WTC11 (cell line): Measurements from ENCODE around the gene UGT2A1. TPM values are rescaled to one million over a fixed set of nuclear protein-coding genes. Genes with fewer than 3 reads are reported as not detected.

Experiments
- ATAC-seq: fragments of 200-7000 bp; cut with Tn5 transposase; 2 replicates; pipeline ENCODE4 v1.10.0; 2021; ENCODE audit warnings: mild to moderate bottlenecking, moderate library complexity
- Bru-seq: library from RNA; stranded (reverse); fragments of 400-500 nt; gene quantifications from one replicate; lab custom pipeline; 2021; lab: Mats Ljungman, UMichigan
- CTCF ChIA-PET: fragments of 300-600 bp; sonication (Branson Sonifier 250); formaldehyde crosslinking; loops from one replicate; lab custom pipeline; 2021; ENCODE audit warnings: antibody characterized with exemption; lab: Charles Lee
- POLR2A ChIA-PET: fragments of 350-600 bp; sonication (Branson Sonifier 250); formaldehyde crosslinking; loops from one replicate; lab custom pipeline; 2021; ENCODE audit warnings: antibody characterized with exemption; lab: Charles Lee
- DNase-seq: peaks from one replicate; pipeline ENCODE4 v3.0.0; 2021; ENCODE audit warnings: low spot score
- H3K27ac Mint-ChIP-seq: 2 replicates; pipeline ENCODE4 v1.8.0; 2021; ENCODE audit warnings: mixed read lengths
- H3K27me3 Mint-ChIP-seq: 2 replicates; pipeline ENCODE4 v1.8.0; 2021; ENCODE audit warnings: low read depth, mild to moderate bottlenecking, moderate library complexity, mixed read lengths
- H3K36me3 Mint-ChIP-seq: 2 replicates; pipeline ENCODE4 v1.8.0; 2021; ENCODE audit warnings: mixed read lengths
- H3K4me1 Mint-ChIP-seq: 2 replicates; pipeline ENCODE4 v1.8.0; 2022; ENCODE audit warnings: mixed read lengths
- H3K4me3 Mint-ChIP-seq: 2 replicates; pipeline ENCODE4 v1.8.0; 2021; ENCODE audit warnings: mild to moderate bottlenecking, moderate library complexity, mixed read lengths
- H3K9me3 Mint-ChIP-seq: 2 replicates; pipeline ENCODE4 v1.8.0; 2021; ENCODE audit warnings: mixed read lengths
- ATF1 ChIP-seq: sonication (generic); formaldehyde crosslinking; IDR thresholded peaks from 2 replicates; pipeline ENCODE4 v1.8.1; 2023; ENCODE audit warnings: mild to moderate bottlenecking, moderate library complexity, missing genetic modification reagents
- ELF4 ChIP-seq: sonication (generic); formaldehyde crosslinking; IDR thresholded peaks from 2 replicates; pipeline ENCODE4 v1.8.1; 2022; ENCODE audit warnings: low read depth, mild to moderate bottlenecking, moderate library complexity, missing genetic modification reagents
- ESRRA ChIP-seq: sonication (generic); formaldehyde crosslinking; IDR thresholded peaks from 2 replicates; pipeline ENCODE4 v1.8.1; 2022; ENCODE audit warnings: mild to moderate bottlenecking, missing genetic modification reagents, borderline replicate concordance
- FOXP1 ChIP-seq: sonication (generic); formaldehyde crosslinking; IDR thresholded peaks from 2 replicates; pipeline ENCODE4 v1.8.0; 2022; ENCODE audit warnings: missing genetic modification reagents, mild to moderate bottlenecking, moderate library complexity, borderline replicate concordance
- GABPB1 ChIP-seq: sonication (generic); formaldehyde crosslinking; IDR thresholded peaks from 2 replicates; pipeline ENCODE4 v1.8.1; 2023; ENCODE audit warnings: mild to moderate bottlenecking, missing genetic modification reagents
- GRHL2 ChIP-seq: fragments of 250-450 bp; sonication (Bioruptor Pico); IDR thresholded peaks from 2 replicates; pipeline ENCODE4 v1.8.0; 2022; ENCODE audit warnings: mild to moderate bottlenecking, moderate library complexity; ENCODE audit not compliant: insufficient replicate concordance, severe bottlenecking
- HMGXB4 ChIP-seq: sonication (generic); formaldehyde crosslinking; IDR thresholded peaks from 2 replicates; pipeline ENCODE4 v1.8.1; 2023; ENCODE audit warnings: mild to moderate bottlenecking, moderate library complexity, missing genetic modification reagents
- JAZF1 ChIP-seq: fragments of 250-450 bp; sonication (Bioruptor Pico); IDR thresholded peaks from 2 replicates; pipeline ENCODE4 v1.9.0; 2021; ENCODE audit warnings: moderate library complexity, mild to moderate bottlenecking, inconsistent platforms
- JUN ChIP-seq: sonication (generic); formaldehyde crosslinking; IDR thresholded peaks from 2 replicates; pipeline ENCODE4 v1.8.0; 2023; ENCODE audit warnings: mild to moderate bottlenecking, missing genetic modification reagents
- NR1H2 ChIP-seq: sonication (generic); formaldehyde crosslinking; IDR thresholded peaks from 2 replicates; pipeline ENCODE4 v1.9.0; 2021; ENCODE audit warnings: mild to moderate bottlenecking, moderate library complexity, missing genetic modification reagents
- NR3C1 ChIP-seq: sonication (generic); formaldehyde crosslinking; conservative IDR thresholded peaks from 2 replicates; pipeline ENCODE4 v1.8.1; 2023; ENCODE audit warnings: low read depth, mild to moderate bottlenecking, missing genetic modification reagents
- RELA ChIP-seq: sonication (generic); formaldehyde crosslinking; IDR thresholded peaks from 2 replicates; pipeline ENCODE4 v1.8.1; 2022; ENCODE audit warnings: missing genetic modification reagents, mild to moderate bottlenecking, borderline replicate concordance
- RORB ChIP-seq: fragments of 250-450 bp; sonication (Bioruptor Pico); IDR thresholded peaks from 2 replicates; pipeline ENCODE4 v1.9.0; 2021; ENCODE audit warnings: mild to moderate bottlenecking
- SMAD4 ChIP-seq: sonication (generic); formaldehyde crosslinking; IDR thresholded peaks from 2 replicates; pipeline ENCODE4 v1.8.0; 2022; ENCODE audit warnings: mild to moderate bottlenecking, missing genetic modification reagents
- TEAD1 ChIP-seq: sonication (generic); formaldehyde crosslinking; IDR thresholded peaks from 2 replicates; pipeline ENCODE4 v1.8.0; 2022; ENCODE audit warnings: mild to moderate bottlenecking, missing genetic modification reagents
- TEAD4 ChIP-seq: sonication (generic); formaldehyde crosslinking; IDR thresholded peaks from 2 replicates; pipeline ENCODE4 v1.8.0; 2022; ENCODE audit warnings: mild to moderate bottlenecking, missing genetic modification reagents
- ZNF396 ChIP-seq: fragments of 250-450 bp; sonication (Bioruptor Pico); IDR thresholded peaks from 2 replicates; pipeline ENCODE4 v1.8.0; 2021; ENCODE audit warnings: mild to moderate bottlenecking, moderate library complexity, borderline replicate concordance
- ZNF423 ChIP-seq: fragments of 250-450 bp; sonication (Bioruptor Pico); IDR thresholded peaks from 2 replicates; pipeline ENCODE4 v2.1.2; 2022; ENCODE audit warnings: mild to moderate bottlenecking, moderate library complexity
- long read RNA-seq, 3 experiments: library from RNA in 1 of 3; library from capped mRNA in 1 of 3; library from polyadenylated mRNA in 1 of 3; unstranded in 2 of 3; stranded (forward) in 1 of 3; transcript quantifications; one replicate each; pipeline ENCODE4 v2.0.0, GENCODE V29; 2021
- total RNA-seq: library from RNA; stranded (reverse); gene quantifications from 3 replicates; pipeline ENCODE4 v1.2.3, GENCODE V29; 2021
- TF ChIP-seq, protein P1 (sequence below): sonication (generic); formaldehyde crosslinking; IDR thresholded peaks from 2 replicates; pipeline ENCODE4 v1.8.0; 2022; ENCODE audit warnings: mild to moderate bottlenecking, missing genetic modification reagents
- TF ChIP-seq, protein P2 (sequence below): sonication (generic); formaldehyde crosslinking; IDR thresholded peaks from 2 replicates; pipeline ENCODE4 v1.8.0; 2023; ENCODE audit warnings: mild to moderate bottlenecking, missing genetic modification reagents
- TF ChIP-seq, protein P3 (sequence below): sonication (generic); formaldehyde crosslinking; IDR thresholded peaks from 2 replicates; pipeline ENCODE4 v1.8.0; 2023; ENCODE audit warnings: missing genetic modification reagents
- TF ChIP-seq, protein P4 (sequence below): sonication (generic); formaldehyde crosslinking; IDR thresholded peaks from 2 replicates; pipeline ENCODE4 v1.8.0; 2023; ENCODE audit warnings: missing genetic modification reagents, mild to moderate bottlenecking, borderline replicate concordance

UGT2A1 gene
- total RNA-seq (0.34 to 0.81 TPM (median 0.44 TPM) in 3 replicates), Bru-seq, nascent RNA (percentile 23 among the genes with signal in this experiment)
- long read RNA-seq, experiment 1, result 0 reads
- long read RNA-seq, experiment 2, result 0 reads
- long read RNA-seq, experiment 3, result 0 reads

DNA sequence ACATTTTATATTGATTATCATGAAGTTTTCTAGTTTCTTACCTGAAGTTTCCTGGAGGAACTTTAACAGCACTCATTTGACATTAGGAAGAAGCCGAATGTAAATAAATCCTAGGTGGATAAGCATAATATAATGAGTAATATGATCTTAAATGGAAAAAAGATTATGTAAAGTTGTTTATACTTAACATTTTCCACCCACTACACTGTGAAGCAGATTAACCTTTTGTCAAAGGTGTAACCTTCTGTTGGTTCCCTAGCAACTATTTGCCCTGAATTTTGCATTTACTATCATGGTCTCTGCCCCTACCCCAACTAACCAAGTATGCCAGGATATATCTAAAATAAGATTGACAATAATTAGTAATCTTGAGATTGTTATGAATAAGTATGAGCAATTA, at the start of gene UGT2A1:
Gene UGT2A1, minus strand, starts transcription at position 101 of the 400 bp plus-strand sequence. CDS start 5,603 bp downstream, outside the sequence.
- Mint-ChIP-seq H3K27me3 (no peaks in the 10 kb centered on the region), H3K9me3 (no peaks in the 10 kb centered on the region), H3K36me3 (peaks cover 3% of the 10 kb centered on the region; the same call in 1 of the 2 replicates), H3K27ac (no peak within 1 kb of the TSS), H3K4me3 (no peak within 1 kb of the TSS), H3K4me1 (peaks cover 9% of the 10 kb centered on the region)
- ATAC-seq, result no peak
- TF ChIP-seq, protein P1, sequence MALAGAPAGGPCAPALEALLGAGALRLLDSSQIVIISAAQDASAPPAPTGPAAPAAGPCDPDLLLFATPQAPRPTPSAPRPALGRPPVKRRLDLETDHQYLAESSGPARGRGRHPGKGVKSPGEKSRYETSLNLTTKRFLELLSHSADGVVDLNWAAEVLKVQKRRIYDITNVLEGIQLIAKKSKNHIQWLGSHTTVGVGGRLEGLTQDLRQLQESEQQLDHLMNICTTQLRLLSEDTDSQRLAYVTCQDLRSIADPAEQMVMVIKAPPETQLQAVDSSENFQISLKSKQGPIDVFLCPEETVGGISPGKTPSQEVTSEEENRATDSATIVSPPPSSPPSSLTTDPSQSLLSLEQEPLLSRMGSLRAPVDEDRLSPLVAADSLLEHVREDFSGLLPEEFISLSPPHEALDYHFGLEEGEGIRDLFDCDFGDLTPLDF (CRISPR knock-in tag), result no peak
- no peak for TF ChIP-seq RELA (CRISPR knock-in tag)
- TF ChIP-seq JAZF1 (CRISPR knock-in tag), result no peak
- no peak for TF ChIP-seq NR3C1 (CRISPR knock-in tag)
- no peak for TF ChIP-seq ESRRA (CRISPR knock-in tag)
- no peak for TF ChIP-seq TEAD4 (CRISPR knock-in tag)
- TF ChIP-seq ELF4 (CRISPR knock-in tag), result no peak
- TF ChIP-seq RORB (CRISPR knock-in tag), result no peak
- no peak for TF ChIP-seq TEAD1 (CRISPR knock-in tag)
- TF ChIP-seq, protein P2, sequence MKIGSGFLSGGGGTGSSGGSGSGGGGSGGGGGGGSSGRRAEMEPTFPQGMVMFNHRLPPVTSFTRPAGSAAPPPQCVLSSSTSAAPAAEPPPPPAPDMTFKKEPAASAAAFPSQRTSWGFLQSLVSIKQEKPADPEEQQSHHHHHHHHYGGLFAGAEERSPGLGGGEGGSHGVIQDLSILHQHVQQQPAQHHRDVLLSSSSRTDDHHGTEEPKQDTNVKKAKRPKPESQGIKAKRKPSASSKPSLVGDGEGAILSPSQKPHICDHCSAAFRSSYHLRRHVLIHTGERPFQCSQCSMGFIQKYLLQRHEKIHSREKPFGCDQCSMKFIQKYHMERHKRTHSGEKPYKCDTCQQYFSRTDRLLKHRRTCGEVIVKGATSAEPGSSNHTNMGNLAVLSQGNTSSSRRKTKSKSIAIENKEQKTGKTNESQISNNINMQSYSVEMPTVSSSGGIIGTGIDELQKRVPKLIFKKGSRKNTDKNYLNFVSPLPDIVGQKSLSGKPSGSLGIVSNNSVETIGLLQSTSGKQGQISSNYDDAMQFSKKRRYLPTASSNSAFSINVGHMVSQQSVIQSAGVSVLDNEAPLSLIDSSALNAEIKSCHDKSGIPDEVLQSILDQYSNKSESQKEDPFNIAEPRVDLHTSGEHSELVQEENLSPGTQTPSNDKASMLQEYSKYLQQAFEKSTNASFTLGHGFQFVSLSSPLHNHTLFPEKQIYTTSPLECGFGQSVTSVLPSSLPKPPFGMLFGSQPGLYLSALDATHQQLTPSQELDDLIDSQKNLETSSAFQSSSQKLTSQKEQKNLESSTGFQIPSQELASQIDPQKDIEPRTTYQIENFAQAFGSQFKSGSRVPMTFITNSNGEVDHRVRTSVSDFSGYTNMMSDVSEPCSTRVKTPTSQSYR (CRISPR knock-in tag), result no peak
- ChIA-PET CTCF (no interaction called here), POLR2A (no interaction called here)
- DNase-seq, result no peak

DNA sequence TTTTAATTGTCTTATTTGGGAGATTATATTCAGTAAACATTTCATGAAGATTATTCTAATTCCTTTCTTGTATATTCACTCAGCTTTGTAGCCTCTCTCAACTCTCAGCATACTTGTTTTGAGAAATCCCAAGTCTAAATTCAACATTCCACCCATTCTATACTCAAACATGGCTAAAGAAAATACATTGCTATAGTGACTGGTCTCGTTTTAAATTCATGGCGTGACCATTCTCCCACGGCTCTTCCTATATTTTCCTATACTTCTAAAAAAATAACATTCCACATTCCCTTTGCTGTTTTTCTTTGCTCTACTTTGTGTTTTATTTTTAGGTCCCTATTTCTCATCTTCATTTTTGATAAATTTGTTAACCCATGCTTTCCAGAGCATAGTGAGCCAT, 49.2 kb upstream of the UGT2A1 start:
- Mint-ChIP-seq H3K9me3 (peaks cover 14% of the 10 kb centered on the region), H3K36me3 (no peaks in the 10 kb centered on the region), H3K27me3 (no peaks in the 10 kb centered on the region), H3K4me3 (no peak overlapping the region), H3K4me1 (no peaks in the 10 kb centered on the region), H3K27ac (no peak overlapping the region)
- ChIA-PET POLR2A (no interaction called here), CTCF (no interaction called here)
- ATAC-seq (no peak), DNase-seq (no peak)
- no peak for TF ChIP-seq SMAD4
- no peak for TF ChIP-seq FOXP1 (CRISPR knock-in tag)
- TF ChIP-seq JUN (CRISPR knock-in tag), result no peak
- TF ChIP-seq ZNF423 (CRISPR knock-in tag), result no peak
- no peak for TF ChIP-seq ATF1 (CRISPR knock-in tag)
- TF ChIP-seq, protein P3, sequence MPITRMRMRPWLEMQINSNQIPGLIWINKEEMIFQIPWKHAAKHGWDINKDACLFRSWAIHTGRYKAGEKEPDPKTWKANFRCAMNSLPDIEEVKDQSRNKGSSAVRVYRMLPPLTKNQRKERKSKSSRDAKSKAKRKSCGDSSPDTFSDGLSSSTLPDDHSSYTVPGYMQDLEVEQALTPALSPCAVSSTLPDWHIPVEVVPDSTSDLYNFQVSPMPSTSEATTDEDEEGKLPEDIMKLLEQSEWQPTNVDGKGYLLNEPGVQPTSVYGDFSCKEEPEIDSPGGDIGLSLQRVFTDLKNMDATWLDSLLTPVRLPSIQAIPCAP, result no peak
- TF ChIP-seq, protein P4, sequence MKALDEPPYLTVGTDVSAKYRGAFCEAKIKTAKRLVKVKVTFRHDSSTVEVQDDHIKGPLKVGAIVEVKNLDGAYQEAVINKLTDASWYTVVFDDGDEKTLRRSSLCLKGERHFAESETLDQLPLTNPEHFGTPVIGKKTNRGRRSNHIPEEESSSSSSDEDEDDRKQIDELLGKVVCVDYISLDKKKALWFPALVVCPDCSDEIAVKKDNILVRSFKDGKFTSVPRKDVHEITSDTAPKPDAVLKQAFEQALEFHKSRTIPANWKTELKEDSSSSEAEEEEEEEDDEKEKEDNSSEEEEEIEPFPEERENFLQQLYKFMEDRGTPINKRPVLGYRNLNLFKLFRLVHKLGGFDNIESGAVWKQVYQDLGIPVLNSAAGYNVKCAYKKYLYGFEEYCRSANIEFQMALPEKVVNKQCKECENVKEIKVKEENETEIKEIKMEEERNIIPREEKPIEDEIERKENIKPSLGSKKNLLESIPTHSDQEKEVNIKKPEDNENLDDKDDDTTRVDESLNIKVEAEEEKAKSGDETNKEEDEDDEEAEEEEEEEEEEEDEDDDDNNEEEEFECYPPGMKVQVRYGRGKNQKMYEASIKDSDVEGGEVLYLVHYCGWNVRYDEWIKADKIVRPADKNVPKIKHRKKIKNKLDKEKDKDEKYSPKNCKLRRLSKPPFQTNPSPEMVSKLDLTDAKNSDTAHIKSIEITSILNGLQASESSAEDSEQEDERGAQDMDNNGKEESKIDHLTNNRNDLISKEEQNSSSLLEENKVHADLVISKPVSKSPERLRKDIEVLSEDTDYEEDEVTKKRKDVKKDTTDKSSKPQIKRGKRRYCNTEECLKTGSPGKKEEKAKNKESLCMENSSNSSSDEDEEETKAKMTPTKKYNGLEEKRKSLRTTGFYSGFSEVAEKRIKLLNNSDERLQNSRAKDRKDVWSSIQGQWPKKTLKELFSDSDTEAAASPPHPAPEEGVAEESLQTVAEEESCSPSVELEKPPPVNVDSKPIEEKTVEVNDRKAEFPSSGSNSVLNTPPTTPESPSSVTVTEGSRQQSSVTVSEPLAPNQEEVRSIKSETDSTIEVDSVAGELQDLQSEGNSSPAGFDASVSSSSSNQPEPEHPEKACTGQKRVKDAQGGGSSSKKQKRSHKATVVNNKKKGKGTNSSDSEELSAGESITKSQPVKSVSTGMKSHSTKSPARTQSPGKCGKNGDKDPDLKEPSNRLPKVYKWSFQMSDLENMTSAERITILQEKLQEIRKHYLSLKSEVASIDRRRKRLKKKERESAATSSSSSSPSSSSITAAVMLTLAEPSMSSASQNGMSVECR, result no peak
- no peak for TF ChIP-seq ELF4 (CRISPR knock-in tag)
- no peak for TF ChIP-seq NR1H2 (CRISPR knock-in tag)
- no peak for TF ChIP-seq ZNF396 (CRISPR knock-in tag)
- TF ChIP-seq HMGXB4 (CRISPR knock-in tag), result no peak
- TF ChIP-seq GRHL2 (CRISPR knock-in tag), result no peak
- no peak for TF ChIP-seq GABPB1 (CRISPR knock-in tag)
